Spleen (tissue), 11 donors: ENCODE measurements around the gene KSR1. TPM values are rescaled to one million over a fixed set of nuclear protein-coding genes. Genes with fewer than 3 reads are reported as not detected.
A peak's percentile ranks its signal among the peaks of the same experiment; 100 is the strongest.

Experiments
- DNase-seq: peaks from one replicate; pipeline ENCODE4 v3.0.0-alpha.2; 2020
- H3K27ac ChIP-seq, 8 donors: fragments of 200-600 bp; sonication (generic) in 7 of 8; 1 replicate in 4 of 8; 2 replicates in 4 of 8; pipeline versions ENCODE4 v1.5.0 to v1.8.0; 2016 to 2021; ENCODE audit warnings: inconsistent platforms in 4 of 8, mild to moderate bottlenecking in 4 of 8, moderate library complexity in 1 of 8
- H3K27me3 ChIP-seq, 7 donors: fragments of 200-600 bp; sonication (generic) in 6 of 7; replicated peaks in 1 of 7; 1 replicate in 4 of 7; 2 replicates in 3 of 7; pipeline versions ENCODE4 v1.5.0 to v1.8.0; 2016 to 2021; ENCODE audit warnings: inconsistent platforms in 3 of 7, mild to moderate bottlenecking in 1 of 7
- H3K36me3 ChIP-seq, 6 donors: fragments of 200-600 bp; sonication (generic) in 5 of 6; 1 replicate in 4 of 6; 2 replicates in 2 of 6; pipeline versions ENCODE4 v1.5.0 to v1.8.0; 2016 to 2021; ENCODE audit warnings: inconsistent platforms in 2 of 6
- H3K4me1 ChIP-seq, 6 donors: fragments of 200-600 bp; sonication (generic) in 5 of 6; 1 replicate in 3 of 6; 2 replicates in 3 of 6; pipeline versions ENCODE4 v1.5.0 to v1.8.0; 2016 to 2021; ENCODE audit warnings: inconsistent platforms in 3 of 6
- H3K4me3 ChIP-seq, 8 donors: fragments of 200-600 bp; sonication (generic) in 7 of 8; 1 replicate in 4 of 8; 2 replicates in 4 of 8; pipeline versions ENCODE4 v1.5.0 to v1.8.0; 2016 to 2021; ENCODE audit warnings: inconsistent platforms in 4 of 8, mild to moderate bottlenecking in 4 of 8, moderate library complexity in 2 of 8
- H3K9me3 ChIP-seq, 8 donors: fragments of 200-600 bp; sonication (generic) in 7 of 8; 1 replicate in 4 of 8; 2 replicates in 4 of 8; pipeline versions ENCODE4 v1.5.0 to v1.8.0; 2016 to 2021; ENCODE audit warnings: inconsistent platforms in 4 of 8
- CTCF ChIP-seq, 11 experiments: fragments of 200-600 bp in 7 of 11; fragments of 450-650 bp in 4 of 11; sonication (generic) in 4 of 11; IDR thresholded peaks in 8 of 11; conservative IDR thresholded peaks in 3 of 11; 1 replicate in 7 of 11; 2 replicates in 4 of 11; pipeline versions ENCODE4 v1.4.0 to v1.8.0; 2016 to 2021; ENCODE audit warnings: antibody characterized with exemption in 11 of 11, inconsistent platforms in 4 of 11, mild to moderate bottlenecking in 1 of 11
- POLR2A ChIP-seq, 3 donors: fragments of 450-650 bp; IDR thresholded peaks; one replicate each; pipeline ENCODE4 v1.5.1; 2017; ENCODE audit warnings: antibody characterized with exemption in 3 of 3, mild to moderate bottlenecking in 1 of 3
- POLR2AphosphoS5 ChIP-seq, 3 donors: sonication (generic); formaldehyde crosslinking; IDR thresholded peaks; one replicate each; pipeline ENCODE4 v1.5.1; 2017; ENCODE audit warnings: antibody characterized with exemption in 3 of 3
- WGBS, 5 donors: extraction: QIAGEN DNeasy Blood & Tissue Kit in 3 of 5; methylation state at CpG; one replicate each; pipeline versions ENCODE4 v1.1.5 to v1.1.7; 2013 to 2018; 5-methylcytosine and 5-hydroxymethylcytosine counted together
- intact Hi-C: fragments of 100-400 bp; cut with DNase I; formaldehyde crosslinking; loops from one replicate; pipeline ENCODE4 v1.15.0; 2023; ENCODE audit warnings: low total_unique reads
- polyA plus RNA-seq, 3 donors: library from polyadenylated mRNA; stranded (reverse); fragments of 200-250 nt; gene quantifications; one replicate each; pipeline ENCODE4 v1.2.1, GENCODE V29; 2013
- total RNA-seq, 7 donors: library from RNA; depleted of rRNA in 3 of 7; stranded (reverse); fragments of >200 nt in 3 of 7; fragmentation: NEBNext Ultra II Directional in 4 of 7; extraction: Animal tissue kit (Norgen Biotek cat#: 25700) in 4 of 7; gene quantifications; one replicate each; pipeline versions ENCODE4 v1.1.0 to v1.2.1, GENCODE V29; 2016 to 2021
- donor health status: healthy with polysubstance abuse.
- donor health status: DM: no; HTN: no; CAD: no; lungs with moderate emphysema.
- donor health status: DM: no; HTN: no; CAD: no.
- donor health status: Bipolar disorder and iron deficiency.
- donor health status: healthy.
- donor health status: DM: no; HTN: no; CAD: no.
- donor health status: DM: yes; HTN: yes; CAD: no.

Gene KSR1
- total and polyA plus RNA-seq, 10 donors: 6.4 to 100 (median 46.0) TPM

GRCh38 chr17:27490391-27490790 is 34.1 kb downstream of the KSR1 start:
- 86 to 92% (median 89%) methylated on average over 4 of the region's 4 CpGs for WGBS, 5 donors
- DNase-seq: no peak
- Histone ChIP-seq H3K36me3 (no peaks in the 10 kb centered on the region), H3K4me3 (no peak overlapping the region), H3K4me1 (peaks cover 25 to 99% (median 72%) of the 10 kb centered on the region in 6 donors), H3K27ac (no peak overlapping the region), H3K9me3 (no peaks in the 10 kb centered on the region), H3K27me3 (no peaks in the 10 kb centered on the region)
- TF ChIP-seq CTCF (IDR thresholded peaks at IDR 0.05 in 8 of 11, conservative IDR thresholded peaks at IDR 0.05 in 3 of 11) (no peak), POLR2AphosphoS5 (IDR thresholded peaks at IDR 0.05) (no peak), POLR2A (IDR thresholded peaks at IDR 0.05) (no peak)
- intact Hi-C loops: no loop called here

- Histone ChIP-seq H3K27ac (no peak overlapping the region), H3K4me1 (peaks cover 31 to 93% (median 69%) of the 10 kb centered on the region in 6 donors), H3K9me3 (no peaks in the 10 kb centered on the region), H3K27me3 (no peaks in the 10 kb centered on the region), H3K4me3 (no peak overlapping the region), H3K36me3 (no peaks in the 10 kb centered on the region)
- intact Hi-C loops: no loop called here
- WGBS, 5 donors: 71 to 87% (median 76%) methylated on average over 12 of the region's 12 CpGs
- DNase-seq: no peak
- TF ChIP-seq POLR2AphosphoS5 (IDR thresholded peaks at IDR 0.05) (no peak), POLR2A (IDR thresholded peaks at IDR 0.05) (no peak), CTCF (IDR thresholded peaks at IDR 0.05 in 8 of 11, conservative IDR thresholded peaks at IDR 0.05 in 3 of 11) (no peak)
Measured at GRCh38 chr17:27491713-27492190, 35.5 kb downstream of the KSR1 start.

GRCh38 chr17:27492470-27492869 is 36.2 kb downstream of the KSR1 start:
- Histone ChIP-seq H3K27ac (no peak overlapping the region), H3K4me1 (peaks cover 31 to 86% (median 69%) of the 10 kb centered on the region in 6 donors), H3K9me3 (no peaks in the 10 kb centered on the region), H3K36me3 (no peaks in the 10 kb centered on the region), H3K4me3 (no peak overlapping the region), H3K27me3 (no peaks in the 10 kb centered on the region)
- intact Hi-C loops: no loop called here
- WGBS, 5 donors: 85 to 98% (median 93%) methylated on average over 3 of the region's 3 CpGs
- TF ChIP-seq POLR2AphosphoS5 (IDR thresholded peaks at IDR 0.05) (no peak), CTCF (IDR thresholded peaks at IDR 0.05 in 8 of 11, conservative IDR thresholded peaks at IDR 0.05 in 3 of 11) (no peak), POLR2A (IDR thresholded peaks at IDR 0.05) (no peak)
- peak; percentile 8 for DNase-seq

- no peak overlapping the region for H3K4me3 ChIP-seq
- peaks cover 31 to 80% (median 63%) of the 10 kb centered on the region in 6 donors for H3K4me1 ChIP-seq
- H3K27me3 ChIP-seq: no peaks in the 10 kb centered on the region
- 53 to 79% (median 58%) methylated on average over 4 of the region's 4 CpGs for WGBS, 5 donors
- DNase-seq: no peak
- intact Hi-C loops: no loop called here
- TF ChIP-seq POLR2AphosphoS5 (IDR thresholded peaks at IDR 0.05) (no peak), POLR2A (IDR thresholded peaks at IDR 0.05) (no peak), CTCF (IDR thresholded peaks at IDR 0.05 in 8 of 11, conservative IDR thresholded peaks at IDR 0.05 in 3 of 11) (no peak)
- peak overlapping the region in 4 of 8 donors; percentile 65 to 76 (median 71) for H3K27ac ChIP-seq
- no peaks in the 10 kb centered on the region for H3K36me3 ChIP-seq
- H3K9me3 ChIP-seq: no peaks in the 10 kb centered on the region
Measured at GRCh38 chr17:27493088-27493487, 36.8 kb downstream of the KSR1 start.
